Cardiac muscle cell (in vitro differentiated cells and primary cell): ENCODE results near the gene CACNA2D2. TPM values are rescaled to one million over a fixed set of nuclear protein-coding genes. Genes with fewer than 3 reads are reported as not detected.
A peak's percentile ranks its signal among the peaks of the same experiment; 100 is the strongest.

Experiments
- DNase-seq, 2 donors: peaks; one replicate each; pipeline versions ENCODE4 v3.0.0 to v3.0.0-alpha.2; 2010 to 2017; ENCODE audit warnings: low read depth in 1 of 2, low spot score in 1 of 2
- H3K27ac ChIP-seq: fragments of 200-600 bp; sonication (generic); 2 replicates; pipeline ENCODE4 v1.5.1; 2016
- H3K27me3 ChIP-seq: fragments of 200-600 bp; sonication (generic); 2 replicates; pipeline ENCODE4 v1.6.0; 2016; ENCODE audit warnings: control low read depth
- H3K36me3 ChIP-seq: fragments of 200-600 bp; sonication (generic); 2 replicates; pipeline ENCODE4 v1.5.1; 2016; ENCODE audit warnings: control low read depth
- H3K4me1 ChIP-seq: fragments of 200-600 bp; sonication (generic); 2 replicates; pipeline ENCODE4 v1.8.1; 2017; ENCODE audit warnings: low read depth, mild to moderate bottlenecking, mixed run types
- H3K4me3 ChIP-seq: fragments of 200-600 bp; sonication (generic); 2 replicates; pipeline ENCODE4 v1.5.1; 2016; ENCODE audit warnings: mild to moderate bottlenecking
- H3K9me3 ChIP-seq: fragments of 200-600 bp; sonication (generic); 2 replicates; pipeline ENCODE4 v1.5.1; 2017; ENCODE audit warnings: low read depth, mild to moderate bottlenecking, control low read depth
- polyA plus RNA-seq: library from polyadenylated mRNA; unstranded; fragments of >200 nt; fragmentation: Nextera tagmentation; extraction: Ambion mirVana; gene quantifications from 2 replicates; pipeline ENCODE4 v1.2.1, GENCODE V29; 2016
- total RNA-seq: library from RNA; depleted of rRNA; stranded (reverse); fragments of >200 nt; gene quantifications from 2 replicates; pipeline ENCODE4 v1.2.3, GENCODE V29; 2016
- TF ChIP-seq, protein P1 (sequence below): IDR thresholded peaks from 2 replicates; pipeline ENCODE4 v1.5.1; 2012; ENCODE audit warnings: low read depth, mild to moderate bottlenecking, low read length

The CACNA2D2 gene
- total and polyA plus RNA-seq, 2 experiments from 2014 or later, result 5.4 to 8.7 TPM

DNA sequence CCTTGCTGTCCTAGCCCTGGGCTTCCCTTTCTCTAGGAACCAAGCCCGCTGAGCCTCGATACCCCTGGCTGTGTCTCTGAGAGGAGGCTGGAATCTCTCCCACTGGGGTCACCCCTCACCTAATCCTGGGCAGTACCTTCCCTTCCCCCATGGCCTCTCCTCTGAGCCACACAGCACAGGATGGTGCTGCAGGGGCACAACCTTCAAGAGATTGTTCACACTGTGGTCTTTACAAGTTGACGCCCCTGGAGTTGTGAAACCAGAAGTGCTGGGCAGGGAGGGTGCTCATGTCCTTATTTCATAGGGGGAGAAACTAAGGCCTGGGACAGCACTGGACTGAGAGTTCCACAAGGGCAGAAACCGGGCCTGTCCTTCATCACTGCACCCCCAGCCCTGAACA, 73.2 kb downstream of the CACNA2D2 start:
- Histone ChIP-seq H3K9me3 (no peaks in the 10 kb centered on the region), H3K27me3 (no peaks in the 10 kb centered on the region), H3K4me1 (peaks cover 5% of the 10 kb centered on the region), H3K27ac (no peak overlapping the region), H3K36me3 (no peaks in the 10 kb centered on the region), H3K4me3 (no peak overlapping the region)
- TF ChIP-seq, protein P1, sequence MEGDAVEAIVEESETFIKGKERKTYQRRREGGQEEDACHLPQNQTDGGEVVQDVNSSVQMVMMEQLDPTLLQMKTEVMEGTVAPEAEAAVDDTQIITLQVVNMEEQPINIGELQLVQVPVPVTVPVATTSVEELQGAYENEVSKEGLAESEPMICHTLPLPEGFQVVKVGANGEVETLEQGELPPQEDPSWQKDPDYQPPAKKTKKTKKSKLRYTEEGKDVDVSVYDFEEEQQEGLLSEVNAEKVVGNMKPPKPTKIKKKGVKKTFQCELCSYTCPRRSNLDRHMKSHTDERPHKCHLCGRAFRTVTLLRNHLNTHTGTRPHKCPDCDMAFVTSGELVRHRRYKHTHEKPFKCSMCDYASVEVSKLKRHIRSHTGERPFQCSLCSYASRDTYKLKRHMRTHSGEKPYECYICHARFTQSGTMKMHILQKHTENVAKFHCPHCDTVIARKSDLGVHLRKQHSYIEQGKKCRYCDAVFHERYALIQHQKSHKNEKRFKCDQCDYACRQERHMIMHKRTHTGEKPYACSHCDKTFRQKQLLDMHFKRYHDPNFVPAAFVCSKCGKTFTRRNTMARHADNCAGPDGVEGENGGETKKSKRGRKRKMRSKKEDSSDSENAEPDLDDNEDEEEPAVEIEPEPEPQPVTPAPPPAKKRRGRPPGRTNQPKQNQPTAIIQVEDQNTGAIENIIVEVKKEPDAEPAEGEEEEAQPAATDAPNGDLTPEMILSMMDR, result no peak
- DNase-seq, result no peak

GRCh38 chr3:50428007-50428633, 75.3 kb downstream of the CACNA2D2 start:
- H3K36me3 ChIP-seq, result no peaks in the 10 kb centered on the region
- H3K4me3 ChIP-seq, result no peak overlapping the region
- DNase-seq, result peak in 1 of 2 donors; percentile 21
- H3K27ac ChIP-seq, result no peak overlapping the region
- TF ChIP-seq, protein P1, result peak; percentile 24
- no peaks in the 10 kb centered on the region for H3K4me1 ChIP-seq
- H3K27me3 ChIP-seq, result no peaks in the 10 kb centered on the region
- no peaks in the 10 kb centered on the region for H3K9me3 ChIP-seq

GRCh38 chr3:50427217-50427616, 76.2 kb downstream of the CACNA2D2 start:
- no peak overlapping the region for H3K27ac ChIP-seq

DNA sequence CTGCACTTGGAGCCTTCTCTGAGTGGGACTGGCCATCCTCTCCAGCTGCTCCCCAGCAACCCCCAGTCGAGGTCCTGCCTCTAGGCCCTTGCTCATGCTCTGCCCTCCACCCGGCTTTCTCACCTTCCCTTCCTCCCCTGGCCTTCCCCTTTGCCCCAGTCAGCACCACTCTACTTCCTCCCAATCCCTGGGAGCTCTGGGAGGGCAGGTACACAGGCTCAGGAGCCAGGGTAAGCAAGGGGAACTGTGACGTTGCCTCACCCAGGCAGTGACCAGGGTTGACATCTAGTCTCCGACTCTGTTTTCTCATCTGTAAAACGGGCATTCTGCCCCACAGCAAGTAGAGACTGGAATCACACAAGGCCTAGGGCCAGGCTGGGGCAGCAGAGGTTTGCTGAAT, 77.5 kb downstream of the CACNA2D2 start:
- Histone ChIP-seq H3K27me3 (no peaks in the 10 kb centered on the region), H3K4me1 (no peaks in the 10 kb centered on the region), H3K9me3 (no peaks in the 10 kb centered on the region), H3K4me3 (no peak overlapping the region), H3K36me3 (no peaks in the 10 kb centered on the region), H3K27ac (no peak overlapping the region)
- TF ChIP-seq, protein P1, result no peak
- DNase-seq, result no peak

More at GRCh38 chr3:50427217-50427616, 76.2 kb downstream of the CACNA2D2 start:
- Histone ChIP-seq H3K4me1 (no peaks in the 10 kb centered on the region), H3K4me3 (no peak overlapping the region), H3K36me3 (no peaks in the 10 kb centered on the region), H3K9me3 (no peaks in the 10 kb centered on the region), H3K27me3 (no peaks in the 10 kb centered on the region)
- DNase-seq, result no peak
- TF ChIP-seq, protein P1, result no peak

- Histone ChIP-seq H3K27me3 (no peaks in the 10 kb centered on the region), H3K36me3 (no peaks in the 10 kb centered on the region), H3K27ac (no peak overlapping the region), H3K4me3 (no peak overlapping the region), H3K9me3 (no peaks in the 10 kb centered on the region), H3K4me1 (no peaks in the 10 kb centered on the region)
- TF ChIP-seq, protein P1, result no peak
- no peak for DNase-seq
Observed at GRCh38 chr3:50423543-50423942, 79.9 kb downstream of the CACNA2D2 start.
